GM21529 (cell line): ENCODE results near the gene MAPK8IP3.

ENCODE experiments used
- ATAC-seq: cut with Tn5 transposase; IDR thresholded peaks from one replicate; pipeline ENCODE4 v1.9.1; 2021; ENCODE audit not compliant: unreplicated experiment

Gene MAPK8IP3

DNA sequence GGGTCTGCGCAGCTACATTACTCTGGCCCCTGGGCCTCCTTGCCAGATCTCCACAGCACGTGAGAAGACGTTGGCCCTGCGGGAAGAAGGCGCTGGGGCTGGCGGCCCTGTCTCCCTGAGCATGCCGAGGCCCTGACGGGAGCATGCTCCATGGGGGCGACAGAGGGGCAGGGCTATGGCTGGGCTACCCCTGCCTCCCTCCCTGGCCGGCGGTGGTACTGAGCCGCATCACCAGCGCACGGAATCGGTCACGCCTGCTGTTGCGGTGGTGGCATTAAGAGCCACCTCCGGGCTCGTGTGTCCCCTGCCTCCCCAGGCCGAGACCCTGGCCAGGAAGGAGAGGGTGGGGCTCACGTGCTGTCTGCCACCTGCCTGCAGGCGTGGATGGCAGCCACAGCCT, 28.1 kb downstream of the MAPK8IP3 start:
- no peak for ATAC-seq

DNA sequence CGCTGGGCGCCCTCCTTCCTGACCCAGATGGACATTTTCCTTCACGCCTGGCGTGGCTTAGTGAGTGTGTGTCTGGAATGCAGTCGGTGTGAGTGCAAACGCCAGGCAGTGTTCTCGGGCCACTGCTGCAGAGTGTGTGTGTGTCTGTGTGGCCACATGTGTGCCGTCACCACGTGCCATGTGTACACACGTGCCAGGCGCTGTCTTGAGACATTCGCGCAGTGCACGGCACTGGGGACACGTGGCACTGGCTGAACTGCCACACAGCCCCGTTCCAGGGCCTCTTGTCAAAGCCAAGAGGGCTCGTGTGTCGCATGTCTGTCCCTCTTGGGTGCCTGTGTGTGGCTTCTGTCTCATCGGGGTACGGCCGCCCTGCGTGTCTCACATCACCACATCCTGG, 28.8 kb downstream of the MAPK8IP3 start:
- ATAC-seq: no peak

DNA sequence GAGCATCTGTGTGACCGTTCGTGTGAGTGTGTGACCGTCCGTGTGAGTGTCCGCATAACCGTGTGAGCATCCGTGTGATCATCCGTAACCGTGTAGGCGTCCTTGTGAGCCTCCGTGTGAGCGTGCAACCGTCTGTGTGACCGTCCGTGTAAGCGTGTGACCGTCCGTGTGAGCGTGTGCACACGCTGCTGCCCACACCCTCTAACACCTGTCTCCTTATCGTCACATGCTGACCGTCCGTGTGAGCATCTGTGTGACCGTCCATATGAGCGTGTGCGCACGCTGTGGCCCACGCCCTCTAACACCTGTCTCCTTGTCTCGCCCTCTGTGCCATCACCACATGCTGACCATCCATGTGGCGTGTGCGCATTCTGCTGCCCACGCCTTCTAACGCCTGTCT, 34.2 kb downstream of the MAPK8IP3 start:
- no peak for ATAC-seq

DNA sequence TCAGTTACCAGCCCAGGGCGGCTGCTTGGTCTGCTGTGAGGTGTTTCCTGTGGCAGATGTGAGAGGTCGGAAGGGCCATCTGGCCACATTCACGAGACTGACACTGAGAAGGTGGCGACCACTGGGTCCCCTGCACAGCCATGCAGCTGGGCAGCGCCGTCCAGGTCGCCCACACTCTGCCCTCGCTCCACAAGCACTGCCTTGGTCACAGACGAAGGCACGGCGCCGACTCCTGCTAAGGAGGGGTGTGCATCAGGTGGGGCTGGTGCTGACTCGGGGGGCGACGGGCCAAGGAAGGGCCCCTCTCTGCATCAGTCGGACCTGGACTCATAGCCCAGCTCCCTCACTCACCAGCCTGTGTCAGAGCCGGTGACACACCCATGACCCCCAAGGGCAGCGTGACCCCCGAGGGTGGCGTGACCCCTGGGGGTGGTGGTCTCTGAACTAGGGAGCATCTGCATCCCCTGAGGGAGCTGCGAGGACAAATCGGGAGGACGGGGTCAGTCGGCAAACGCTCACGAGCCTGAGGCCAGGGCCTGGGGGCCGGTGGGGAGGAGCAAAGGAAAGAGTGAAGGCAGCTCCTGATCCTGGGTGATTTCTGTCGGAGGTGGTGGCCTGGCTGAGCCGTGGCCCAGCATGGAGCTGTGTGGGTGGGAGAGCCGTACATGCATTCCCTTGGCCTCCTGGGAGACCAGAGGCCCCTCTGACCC, 34.9 kb downstream of the MAPK8IP3 start:
- ATAC-seq: no peak

DNA sequence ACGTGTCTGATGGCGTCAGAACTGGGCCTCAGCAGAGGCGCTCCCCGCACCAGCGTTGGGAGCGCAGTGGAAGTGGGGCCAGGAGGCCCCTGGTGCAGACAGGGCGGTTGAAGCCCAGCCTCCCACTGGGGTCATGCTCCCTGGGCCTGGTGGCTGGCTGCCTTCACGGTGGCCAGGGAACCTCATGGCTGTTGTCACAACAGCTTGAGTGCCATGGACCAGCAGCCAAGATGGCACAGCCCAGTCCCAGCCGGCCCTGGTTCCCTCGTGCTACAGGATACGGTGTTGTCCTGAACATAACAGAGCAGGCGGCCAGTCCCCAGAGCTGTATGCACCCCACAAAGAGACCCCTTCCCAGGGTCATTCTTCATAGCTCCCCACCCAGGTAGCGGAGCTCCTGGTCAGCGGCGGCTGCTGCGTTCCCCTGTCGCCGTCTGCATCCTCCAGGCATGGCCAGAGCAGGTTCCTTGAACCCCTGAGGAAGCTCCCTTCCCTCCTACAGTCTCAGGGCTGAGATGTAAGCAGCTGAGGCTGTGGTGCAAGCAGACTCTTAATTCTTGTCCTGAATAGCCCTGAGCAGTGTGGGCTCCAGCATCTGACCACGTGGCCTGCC, 35.7 kb downstream of the MAPK8IP3 start:
- no peak for ATAC-seq

DNA sequence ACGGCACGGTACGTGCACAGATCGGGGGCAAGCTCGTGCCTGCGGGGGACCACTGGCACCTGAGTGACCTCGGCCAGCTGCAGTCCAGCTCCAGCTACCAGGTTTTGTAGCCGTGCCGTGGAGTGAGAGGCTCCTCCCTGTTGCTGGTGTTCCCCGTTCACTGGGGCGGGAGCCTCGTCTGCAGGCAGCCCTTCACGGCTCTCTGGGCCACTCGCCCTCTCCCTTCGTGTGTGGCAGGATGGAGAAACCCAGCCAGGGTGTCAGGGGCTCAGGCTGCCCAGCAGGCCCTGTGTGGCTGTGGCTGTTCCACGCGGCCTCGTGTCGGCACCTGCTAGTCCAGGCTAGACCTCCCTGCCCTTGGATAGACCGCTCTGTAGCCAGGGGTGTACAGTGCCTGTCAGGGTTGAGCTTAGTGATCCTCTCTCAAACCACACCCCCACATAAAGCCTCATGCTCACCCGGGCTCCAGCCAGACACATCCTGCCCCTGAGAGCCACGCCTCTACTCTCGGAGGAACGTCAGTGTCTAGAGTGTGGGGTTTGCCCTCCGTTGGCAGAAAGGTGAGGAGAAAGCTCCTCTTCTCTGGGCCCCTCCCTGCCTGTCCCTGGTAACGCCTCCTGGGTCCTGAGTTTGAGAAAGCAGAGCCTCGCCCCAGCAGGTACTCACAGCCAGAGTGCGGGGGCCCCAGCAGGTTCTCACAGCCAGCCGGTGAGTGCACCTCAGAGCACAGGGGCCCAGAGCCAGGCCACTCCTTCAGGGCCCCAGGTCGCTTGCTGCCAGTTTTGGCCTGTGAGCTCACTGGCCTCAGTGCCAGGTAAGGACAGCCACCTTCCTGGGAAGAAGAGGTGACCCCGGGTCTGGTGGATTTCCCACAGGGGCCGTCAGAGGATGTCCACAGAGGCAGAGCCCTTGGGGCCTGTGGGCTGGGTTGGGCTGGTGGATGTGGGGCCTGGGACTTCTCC, 37.7 kb downstream of the MAPK8IP3 start:
- ATAC-seq: no peak

DNA sequence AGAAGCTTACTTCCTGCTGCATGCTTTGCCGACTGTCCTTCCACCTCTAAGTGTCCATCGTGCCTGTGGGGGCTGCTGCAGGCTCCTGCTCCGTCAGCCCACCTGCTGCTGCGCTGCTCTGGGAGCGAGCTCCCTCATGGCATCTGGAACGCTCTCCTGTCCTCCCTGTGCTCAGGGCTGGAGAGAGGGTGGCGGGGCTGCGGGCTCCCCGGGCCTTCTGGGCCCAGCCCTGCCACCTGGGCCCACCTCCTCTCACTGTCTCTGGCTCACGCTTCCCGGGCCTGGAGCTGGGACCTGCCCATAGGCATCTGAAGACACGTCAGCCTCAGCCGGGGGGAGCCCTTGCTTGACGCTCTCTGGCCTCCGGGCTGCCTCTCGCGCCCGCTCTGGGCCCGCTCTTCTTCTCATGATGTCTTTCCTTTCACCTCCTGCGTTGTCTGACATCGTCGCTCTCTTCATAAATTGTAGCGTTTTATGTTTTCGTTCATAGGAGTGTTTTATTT, 38.4 kb downstream of the MAPK8IP3 start:
- no peak for ATAC-seq

DNA sequence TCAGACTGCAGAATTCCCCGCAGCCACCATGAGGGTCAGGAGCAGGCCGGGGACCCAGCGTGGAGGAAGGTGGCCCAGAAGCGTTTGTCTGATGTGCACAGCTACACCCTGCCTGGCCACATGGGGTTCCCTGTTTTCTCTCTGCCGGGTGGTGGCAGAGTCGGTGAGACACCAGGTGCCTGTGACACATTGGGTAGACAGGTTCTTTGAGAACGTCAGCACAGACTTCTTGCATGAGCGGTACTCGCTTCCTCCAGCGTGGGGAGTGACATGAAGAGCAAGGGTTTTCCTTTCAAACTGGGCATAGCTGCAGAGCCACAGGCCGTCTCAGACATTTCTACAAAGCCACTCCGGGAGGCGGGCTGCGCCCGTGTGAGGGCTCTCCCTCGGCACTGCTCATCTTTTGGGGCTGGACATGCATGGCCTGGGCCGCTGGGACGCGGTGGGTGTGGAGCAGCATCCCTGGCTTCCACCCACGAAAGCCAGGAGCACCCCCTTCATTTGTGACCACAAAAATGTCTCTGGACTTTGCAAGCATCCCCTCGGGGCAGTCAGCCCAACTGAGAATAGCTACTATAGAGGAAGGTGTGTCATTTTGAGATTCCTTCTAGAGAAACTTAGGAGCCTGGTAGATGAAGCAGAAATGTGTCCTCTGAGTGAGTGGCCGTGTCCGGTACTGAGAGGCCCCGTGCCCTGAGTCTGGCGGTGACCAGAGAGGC, 39.3 kb downstream of the MAPK8IP3 start:
- ATAC-seq: no peak

DNA sequence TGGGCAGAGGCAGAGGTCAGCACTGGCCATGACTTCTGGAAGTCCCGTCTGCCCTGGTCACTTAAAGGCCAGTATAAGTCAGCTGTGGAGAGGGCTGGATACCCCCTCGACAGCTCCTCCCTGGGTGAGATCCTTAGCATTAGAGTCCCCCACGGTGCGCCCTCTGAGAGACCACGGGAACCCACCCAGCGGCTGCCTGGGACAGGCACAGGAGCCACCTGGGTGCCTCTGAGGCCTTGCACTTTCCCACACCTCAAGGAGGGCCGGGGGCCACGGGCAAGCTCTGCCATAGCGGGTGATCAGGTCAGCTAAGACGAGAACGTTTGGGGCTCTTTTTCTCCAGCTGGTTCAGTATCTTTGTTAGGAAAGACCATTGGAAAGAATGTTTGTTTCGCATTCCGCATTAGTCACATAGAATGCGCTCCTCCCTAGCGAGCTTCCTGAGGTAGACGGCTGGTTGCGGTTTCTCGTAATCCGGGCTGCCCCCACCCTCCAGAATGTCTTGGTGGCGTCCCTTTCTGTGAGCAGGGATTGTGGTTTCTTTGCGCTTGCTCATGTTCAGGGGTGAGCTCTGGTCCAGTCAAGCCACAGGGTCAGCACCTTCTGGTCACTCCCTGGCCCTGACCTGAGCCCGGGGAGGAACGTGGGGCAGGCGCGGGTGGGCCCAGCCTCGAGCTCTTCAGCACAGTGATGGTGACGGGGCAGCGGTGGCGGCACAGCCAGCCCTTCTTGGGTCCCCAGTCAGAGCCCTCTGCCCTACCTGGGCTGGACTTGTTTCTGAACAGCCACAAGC, 40.1 kb downstream of the MAPK8IP3 start:
- no peak for ATAC-seq

DNA sequence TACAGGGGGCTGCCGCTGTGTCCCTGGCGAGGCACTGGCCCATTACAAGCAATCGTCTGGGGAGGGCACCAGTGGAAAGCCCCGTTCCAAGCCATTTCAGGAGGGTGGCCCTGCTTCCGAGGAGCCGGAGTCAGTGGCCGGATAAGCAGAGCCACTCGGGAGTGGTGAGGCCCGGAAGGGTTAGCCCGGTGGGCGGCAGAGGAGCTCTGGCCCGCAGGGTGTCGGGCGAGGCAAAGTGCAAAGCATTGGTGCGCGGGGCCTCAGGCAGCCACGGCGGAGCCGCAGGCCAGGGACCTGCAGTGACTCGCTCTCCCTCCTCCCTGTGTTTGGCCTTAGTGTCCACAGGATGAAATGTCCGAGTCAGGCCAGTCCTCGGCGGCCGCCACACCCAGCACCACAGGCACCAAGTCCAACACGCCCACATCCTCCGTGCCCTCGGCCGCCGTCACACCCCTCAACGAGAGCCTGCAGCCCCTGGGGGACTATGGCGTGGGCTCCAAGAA, 40.7 kb downstream of the MAPK8IP3 start:
- ATAC-seq: no peak

DNA sequence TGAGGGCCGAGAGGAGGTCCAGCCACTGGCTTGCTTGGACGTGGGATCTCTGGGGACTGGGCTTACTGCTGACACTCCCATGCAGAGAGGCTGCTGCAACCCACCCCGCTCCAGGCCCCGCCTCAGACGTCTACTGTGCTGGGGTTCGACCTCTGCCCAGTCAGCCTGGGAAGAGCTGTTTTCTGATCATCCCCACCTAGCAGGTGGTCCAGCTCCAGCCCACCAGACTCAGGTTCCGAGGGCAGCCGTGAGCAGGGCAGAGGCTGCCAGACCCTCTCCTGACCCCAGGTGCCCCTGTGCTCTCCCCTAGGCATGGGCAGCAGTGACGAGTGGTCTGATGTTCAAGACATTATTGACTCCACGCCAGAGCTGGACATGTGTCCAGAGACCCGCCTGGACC, 41.9 kb downstream of the MAPK8IP3 start:
- ATAC-seq: no peak

DNA sequence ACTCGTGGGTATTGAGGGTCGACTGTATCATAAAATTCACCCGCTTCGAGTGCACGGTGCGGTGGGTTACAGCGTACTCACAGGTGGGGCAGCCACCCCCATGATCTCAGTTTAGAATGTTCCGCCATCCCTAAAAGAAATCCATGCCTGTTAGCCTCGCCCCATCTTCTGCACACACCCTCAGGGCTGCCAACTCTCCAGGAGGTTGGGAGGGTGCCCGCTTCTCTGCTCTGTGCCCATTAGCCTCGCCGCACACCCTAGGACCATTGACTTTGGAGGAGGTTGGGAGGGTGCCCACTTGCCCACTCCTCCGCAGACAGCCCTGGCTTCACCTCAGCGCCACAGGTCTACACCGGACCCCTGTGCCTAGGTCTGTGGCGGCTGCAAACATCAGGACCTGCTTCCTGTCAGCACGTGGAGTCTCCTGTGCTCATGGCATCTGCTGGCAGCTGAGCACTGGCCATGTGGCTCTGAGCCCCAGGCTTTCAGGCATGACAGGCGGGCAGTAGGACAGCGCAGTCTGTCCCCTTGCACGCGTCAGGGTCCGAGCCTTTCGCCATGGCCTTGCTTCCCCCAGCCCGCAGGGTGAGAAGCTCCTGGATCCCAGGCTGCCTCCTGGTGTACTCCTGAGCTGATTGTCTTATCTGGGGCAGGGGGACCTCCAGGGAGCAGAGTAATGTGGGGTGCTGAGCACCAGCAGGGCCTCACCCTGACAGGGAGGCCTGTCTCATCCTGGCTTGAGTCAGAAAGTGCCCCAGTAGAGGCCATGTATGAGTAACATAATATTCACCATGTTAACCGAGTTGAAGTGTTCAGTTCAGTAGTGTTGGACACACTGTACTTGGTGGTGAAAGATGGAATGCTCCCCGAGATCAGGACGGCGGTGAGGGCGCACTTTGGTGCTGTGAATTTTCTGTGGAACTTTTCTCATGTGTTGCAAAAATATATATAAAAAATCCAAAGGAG, 43.4 kb downstream of the MAPK8IP3 start:
- ATAC-seq: no peak

DNA sequence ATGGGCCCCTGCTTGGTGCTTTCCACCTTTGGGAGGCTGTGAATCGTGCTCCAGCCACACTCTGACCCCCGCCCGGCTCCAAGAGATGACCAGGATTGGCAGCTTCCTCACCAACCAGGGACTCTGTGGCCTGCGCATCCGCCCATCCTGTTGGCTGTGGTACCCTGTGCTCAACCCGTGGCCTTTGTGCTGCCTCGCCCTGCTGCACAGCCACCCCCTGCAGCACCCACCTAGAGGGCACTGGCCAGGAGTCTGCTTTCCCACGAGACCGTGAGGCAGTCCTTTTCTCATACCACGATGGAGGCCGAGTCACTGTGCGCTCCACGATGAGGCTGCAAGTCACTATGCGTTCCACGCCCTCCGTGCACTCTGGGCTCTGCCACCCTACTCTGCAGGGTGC, 46.0 kb downstream of the MAPK8IP3 start:
- no peak for ATAC-seq

DNA sequence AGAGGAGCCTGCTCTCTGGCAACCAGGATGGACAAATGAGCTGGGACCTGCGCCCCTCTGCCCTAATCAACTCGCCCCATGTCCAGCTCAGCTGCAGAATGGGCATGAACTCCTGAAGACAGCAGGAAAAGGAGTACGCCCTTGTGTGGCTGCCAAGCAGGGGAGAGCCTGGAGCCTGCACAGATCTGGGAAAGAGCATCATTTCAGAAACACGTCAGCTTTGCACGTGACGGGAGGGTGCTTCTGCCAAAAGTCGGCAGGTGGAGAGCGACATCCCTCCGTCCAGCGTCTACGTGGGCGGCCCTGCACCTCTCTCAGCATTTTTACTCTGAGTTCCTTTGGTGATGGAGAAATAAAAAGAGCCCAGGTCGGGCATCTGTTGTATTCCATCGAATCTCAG, 46.9 kb downstream of the MAPK8IP3 start:
- no peak for ATAC-seq

DNA sequence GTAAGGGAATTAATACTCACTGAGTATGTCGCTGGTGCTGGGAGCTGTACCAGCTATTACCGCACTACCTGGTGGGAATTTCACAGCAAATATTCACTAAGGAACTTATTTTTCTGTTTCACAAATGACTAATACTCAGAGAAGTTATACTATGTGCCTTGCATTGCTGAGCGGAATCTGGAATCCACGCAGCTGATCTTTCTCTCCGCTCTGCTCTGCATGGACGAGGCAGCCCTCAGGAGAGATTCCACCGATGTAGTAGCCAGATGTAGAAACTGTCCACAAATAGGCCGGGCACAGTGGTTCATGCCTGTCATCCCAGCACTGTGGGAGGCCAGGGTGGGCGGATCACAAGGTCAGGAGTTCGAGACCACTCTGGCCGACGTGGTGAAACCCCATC, 48.2 kb downstream of the MAPK8IP3 start:
- no peak for ATAC-seq

DNA sequence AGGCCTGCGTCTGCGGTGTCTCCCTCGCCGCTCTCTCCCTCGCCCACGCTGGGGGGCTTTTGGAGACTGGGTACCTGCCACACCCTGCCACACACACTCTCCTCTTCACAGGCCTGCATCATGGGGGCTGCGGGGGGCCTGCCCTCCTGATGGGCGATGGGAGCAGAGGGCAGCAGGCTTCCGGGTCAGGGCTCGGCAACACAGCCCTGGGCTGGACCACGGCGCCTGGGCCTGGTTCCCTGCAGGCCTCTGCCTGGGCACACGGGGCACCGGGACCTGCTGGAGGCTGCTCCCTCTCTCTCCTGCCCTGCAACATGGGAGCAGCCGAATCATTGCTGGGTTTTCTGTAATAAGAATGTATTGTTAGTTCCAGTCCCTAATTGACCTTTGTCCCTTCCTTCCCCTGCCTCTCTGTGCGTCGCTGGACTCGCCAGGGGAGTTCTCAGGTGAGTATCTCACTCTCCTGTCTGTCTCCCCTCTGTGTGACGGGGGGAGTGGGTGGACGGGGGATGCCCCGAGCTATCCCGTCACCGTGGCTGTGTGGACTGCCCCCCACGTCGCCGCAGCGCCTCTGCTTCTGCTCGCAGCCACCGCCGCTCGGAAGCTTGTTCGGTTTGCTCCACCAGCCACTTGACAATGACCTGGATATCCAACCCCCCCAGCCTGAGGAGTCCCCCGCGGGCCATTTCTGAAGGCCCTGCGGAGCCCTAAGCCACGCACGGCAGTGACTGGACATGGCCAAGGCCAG, 51.9 kb downstream of the MAPK8IP3 start:
- ATAC-seq: no peak

DNA sequence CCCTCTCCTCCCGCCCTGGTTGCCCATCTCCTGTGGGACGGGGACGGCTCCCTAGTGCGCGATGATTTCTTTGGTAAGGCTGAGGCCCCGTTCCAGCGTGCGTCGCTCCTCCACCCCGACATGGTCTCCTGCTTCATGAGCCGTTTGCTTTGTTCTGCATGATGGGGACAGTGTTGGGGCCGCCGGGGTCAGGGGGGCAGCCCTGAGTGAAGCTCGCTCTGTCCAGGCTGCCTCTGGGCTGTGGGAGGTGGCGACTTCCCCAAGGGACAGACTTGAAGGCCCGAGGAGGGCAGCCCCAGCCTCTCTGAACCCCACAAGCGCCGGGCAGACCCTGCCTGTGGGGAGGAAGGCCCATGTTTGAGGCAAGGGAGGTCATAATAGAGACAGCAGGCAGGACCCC, 52.9 kb downstream of the MAPK8IP3 start:
- no peak for ATAC-seq

DNA sequence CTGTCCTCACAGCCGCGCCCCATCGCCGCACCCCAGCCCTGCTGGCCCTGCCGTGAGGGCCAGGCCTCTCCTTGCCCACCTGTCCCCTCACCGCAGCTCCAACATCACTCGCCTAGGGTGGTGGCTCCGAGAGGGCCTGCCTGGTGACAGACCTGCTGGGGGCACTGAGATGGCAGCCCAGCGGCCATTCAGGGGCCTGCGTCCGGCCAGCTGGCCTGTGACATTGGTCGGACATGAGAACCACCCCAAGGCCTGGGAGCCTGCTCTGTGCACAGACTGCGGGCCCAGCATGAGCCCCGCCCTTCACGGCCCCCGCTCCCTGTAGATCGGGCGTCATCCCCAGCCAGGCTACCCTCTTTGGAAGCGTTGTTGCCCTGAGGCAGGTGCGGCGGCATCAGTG, 53.5 kb downstream of the MAPK8IP3 start:
- ATAC-seq: no peak
